LNCAP (cell line): ENCODE measurements around the gene SNX14.

Source experiments
- CTCF ChIP-seq: fragments of 450-650 bp; IDR thresholded peaks from 2 replicates; pipeline ENCODE4 v1.5.1; 2017; ENCODE audit warnings: mild to moderate bottlenecking

SNX14 gene

GRCh38 chr6:85473748-85474147 lies 119.9 kb downstream of the SNX14 start:
- no peak for TF ChIP-seq CTCF

GRCh38 chr6:85472744-85473143 lies 120.9 kb downstream of the SNX14 start:
- TF ChIP-seq CTCF: no peak

- TF ChIP-seq CTCF: no peak
These were observed 123.6 kb downstream of the SNX14 start for GRCh38 chr6:85470023-85470410.

GRCh38 chr6:85469276-85470022 lies 124.2 kb downstream of the SNX14 start:
- no peak for TF ChIP-seq CTCF

- TF ChIP-seq CTCF: no peak
These were observed 125.3 kb downstream of the SNX14 start for GRCh38 chr6:85468326-85468725.

GRCh38 chr6:85465762-85466161 lies 127.9 kb downstream of the SNX14 start:
- TF ChIP-seq CTCF: no peak

GRCh38 chr6:85464722-85465150 lies 128.9 kb downstream of the SNX14 start:
- TF ChIP-seq CTCF: no peak

- no peak for TF ChIP-seq CTCF
These were observed 129.4 kb downstream of the SNX14 start for GRCh38 chr6:85464260-85464644.
